DND-41 (cell line): ENCODE results near the gene RECK.

Experiments
- ATAC-seq: fragments of 200-7000 bp; cut with Tn5 transposase; 3 replicates; pipeline ENCODE4 v1.9.1; 2021; ENCODE audit warnings: low read depth; ENCODE audit not compliant: insufficient read depth
- DNase-seq: peaks from one replicate; pipeline ENCODE4 v3.0.0-alpha.2; 2020
- H2AFZ ChIP-seq: 2 replicates; pipeline ENCODE4 v1.6.0; 2012; ENCODE audit warnings: low read depth, low read length
- H3K27ac ChIP-seq: 2 replicates; pipeline ENCODE4 v1.5.1; 2012; ENCODE audit warnings: low read length, inconsistent platforms
- H3K27me3 ChIP-seq: fragments of 200-600 bp; sonication (generic); 2 replicates; pipeline ENCODE4 v1.6.0; 2012; ENCODE audit warnings: low read length, mild to moderate bottlenecking, inconsistent platforms; ENCODE audit not compliant: insufficient read depth, poor library complexity
- H3K36me3 ChIP-seq: 2 replicates; pipeline ENCODE4 v1.5.1; 2012; ENCODE audit warnings: low read length, inconsistent platforms; ENCODE audit not compliant: insufficient read depth
- H3K4me1 ChIP-seq: 2 replicates; pipeline ENCODE4 v1.5.1; 2012; ENCODE audit warnings: mild to moderate bottlenecking, low read length; ENCODE audit not compliant: insufficient read depth
- H3K4me2 ChIP-seq: 2 replicates; pipeline ENCODE4 v1.6.0; 2012; ENCODE audit warnings: mild to moderate bottlenecking, moderate library complexity, low read length, inconsistent platforms; ENCODE audit not compliant: insufficient read depth
- H3K4me3 ChIP-seq, 2 experiments: fragments of 200-600 bp in 1 of 2; shearing (Covaris generic) in 1 of 2; 2 replicates each; pipeline ENCODE4 v1.5.1; 2012 to 2016; ENCODE audit warnings: inconsistent platforms in 2 of 2, low read length in 2 of 2, mild to moderate bottlenecking in 2 of 2, low read depth in 1 of 2, moderate library complexity in 1 of 2
- H3K79me2 ChIP-seq: 2 replicates; pipeline ENCODE4 v1.6.0; 2012; ENCODE audit warnings: low read length, inconsistent platforms; ENCODE audit not compliant: insufficient read depth
- H3K9ac ChIP-seq: 2 replicates; pipeline ENCODE4 v1.6.0; 2012; ENCODE audit warnings: low read depth, mild to moderate bottlenecking, inconsistent platforms, low read length, moderate library complexity
- H3K9me3 ChIP-seq: 2 replicates; pipeline ENCODE4 v1.5.1; 2012; ENCODE audit warnings: low read length, moderate library complexity, mild to moderate bottlenecking, inconsistent platforms; ENCODE audit not compliant: insufficient read depth, severe bottlenecking
- H4K20me1 ChIP-seq: 2 replicates; pipeline ENCODE4 v1.6.0; 2012; ENCODE audit warnings: low read length; ENCODE audit not compliant: insufficient read depth
- EZH2 ChIP-seq: IDR thresholded peaks from 3 replicates; pipeline ENCODE4 v1.6.1; 2012; ENCODE audit warnings: borderline replicate concordance, low read depth, mild to moderate bottlenecking, moderate library complexity, low read length, inconsistent platforms; ENCODE audit not compliant: severe bottlenecking
- TF ChIP-seq, protein P1 (sequence below): IDR thresholded peaks from 2 replicates; pipeline ENCODE4 v1.5.1; 2012; ENCODE audit warnings: borderline replicate concordance, low read length, moderate library complexity, mild to moderate bottlenecking; ENCODE audit not compliant: poor library complexity, severe bottlenecking; ENCODE audit errors: extremely low read depth

Gene RECK

DNA sequence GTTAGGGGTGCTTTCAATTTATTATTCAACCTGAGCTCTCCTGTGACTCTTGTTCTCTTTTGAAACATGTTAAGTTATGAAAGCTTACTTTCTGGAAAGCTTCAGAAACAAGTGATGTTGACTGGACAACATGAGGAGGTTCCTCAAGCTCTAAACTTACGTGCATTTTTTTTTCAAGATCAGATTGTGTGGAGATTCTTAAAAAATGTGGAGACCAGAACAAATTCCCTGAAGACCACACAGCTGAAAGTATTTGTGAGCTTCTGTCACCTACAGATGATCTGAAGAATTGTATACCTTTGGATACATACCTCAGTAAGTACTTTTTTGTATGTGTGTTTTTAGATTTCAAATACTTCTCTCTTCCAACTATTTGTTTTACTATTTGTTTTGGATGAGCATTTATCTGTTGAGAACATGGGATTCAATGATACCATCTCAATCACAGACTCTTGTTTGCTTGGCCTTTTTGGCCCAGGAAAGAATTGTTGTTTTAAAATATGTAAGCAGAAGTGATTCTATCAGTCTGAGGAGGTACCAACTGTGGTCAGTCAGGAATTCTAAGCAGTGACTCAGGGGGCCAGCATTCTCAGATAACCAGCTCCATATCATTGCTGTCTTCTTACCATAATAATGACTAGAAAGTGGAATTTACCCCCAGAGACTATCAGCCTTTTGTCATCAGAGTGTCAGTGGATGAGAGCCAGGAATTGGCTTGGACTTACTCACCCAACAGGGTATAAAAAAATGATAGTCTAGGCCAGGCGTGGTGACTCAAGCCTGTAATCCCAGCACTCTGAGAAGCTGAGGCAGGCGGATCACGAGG lies 65.4 kb downstream of the RECK start:
- Histone ChIP-seq H4K20me1 (no peaks in the 10 kb centered on the region), H3K9ac (no peak overlapping the region), H3K27me3 (no peaks in the 10 kb centered on the region), H3K79me2 (no peaks in the 10 kb centered on the region), H3K4me2 (no peak overlapping the region), H3K27ac (no peak overlapping the region), H3K4me1 (no peaks in the 10 kb centered on the region), H2AFZ (no peak overlapping the region), H3K36me3 (no peaks in the 10 kb centered on the region), H3K4me3 (no peak overlapping the region), H3K9me3 (no peaks in the 10 kb centered on the region)
- ATAC-seq (no peak), DNase-seq (no peak)
- no peak for TF ChIP-seq EZH2
- TF ChIP-seq, protein P1, sequence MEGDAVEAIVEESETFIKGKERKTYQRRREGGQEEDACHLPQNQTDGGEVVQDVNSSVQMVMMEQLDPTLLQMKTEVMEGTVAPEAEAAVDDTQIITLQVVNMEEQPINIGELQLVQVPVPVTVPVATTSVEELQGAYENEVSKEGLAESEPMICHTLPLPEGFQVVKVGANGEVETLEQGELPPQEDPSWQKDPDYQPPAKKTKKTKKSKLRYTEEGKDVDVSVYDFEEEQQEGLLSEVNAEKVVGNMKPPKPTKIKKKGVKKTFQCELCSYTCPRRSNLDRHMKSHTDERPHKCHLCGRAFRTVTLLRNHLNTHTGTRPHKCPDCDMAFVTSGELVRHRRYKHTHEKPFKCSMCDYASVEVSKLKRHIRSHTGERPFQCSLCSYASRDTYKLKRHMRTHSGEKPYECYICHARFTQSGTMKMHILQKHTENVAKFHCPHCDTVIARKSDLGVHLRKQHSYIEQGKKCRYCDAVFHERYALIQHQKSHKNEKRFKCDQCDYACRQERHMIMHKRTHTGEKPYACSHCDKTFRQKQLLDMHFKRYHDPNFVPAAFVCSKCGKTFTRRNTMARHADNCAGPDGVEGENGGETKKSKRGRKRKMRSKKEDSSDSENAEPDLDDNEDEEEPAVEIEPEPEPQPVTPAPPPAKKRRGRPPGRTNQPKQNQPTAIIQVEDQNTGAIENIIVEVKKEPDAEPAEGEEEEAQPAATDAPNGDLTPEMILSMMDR, result no peak

DNA sequence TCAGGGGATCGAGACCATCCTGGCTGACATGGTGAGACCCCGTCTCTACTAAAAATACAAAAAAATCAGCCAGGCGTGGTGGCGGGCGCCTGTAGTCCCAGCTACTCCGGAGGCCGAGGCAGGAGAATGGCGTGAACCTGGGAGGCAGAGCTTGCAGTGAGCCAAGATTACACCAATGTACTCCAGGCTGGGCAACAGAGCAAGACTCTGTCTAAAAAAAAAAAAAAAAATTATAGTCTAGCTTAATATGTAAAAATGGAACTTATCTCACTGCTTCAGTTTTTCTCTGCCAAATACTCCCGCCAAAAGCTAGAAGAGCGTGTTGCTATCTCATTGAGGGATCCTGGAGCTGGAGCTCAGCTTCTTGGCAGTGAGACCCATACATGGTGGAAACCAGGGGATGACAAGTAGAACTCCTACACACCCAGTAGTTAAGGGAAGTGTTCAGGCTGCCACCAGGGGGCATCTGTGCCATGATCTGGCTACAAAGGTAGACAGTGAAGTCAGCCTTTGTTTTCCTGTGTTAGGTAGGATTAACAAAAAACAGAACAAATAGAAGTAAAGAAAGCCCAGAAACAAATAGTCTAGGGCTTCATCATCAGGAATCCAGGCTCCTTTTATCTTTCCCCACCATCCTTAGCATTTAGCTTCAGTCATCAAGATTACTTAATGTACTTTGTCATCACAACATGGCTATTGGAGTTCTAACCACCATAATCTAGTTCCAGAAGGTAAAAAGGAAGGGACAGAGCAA lies 66.2 kb downstream of the RECK start:
- no peak overlapping the region for H3K9ac ChIP-seq
- peak; percentile 84 for DNase-seq

DNA sequence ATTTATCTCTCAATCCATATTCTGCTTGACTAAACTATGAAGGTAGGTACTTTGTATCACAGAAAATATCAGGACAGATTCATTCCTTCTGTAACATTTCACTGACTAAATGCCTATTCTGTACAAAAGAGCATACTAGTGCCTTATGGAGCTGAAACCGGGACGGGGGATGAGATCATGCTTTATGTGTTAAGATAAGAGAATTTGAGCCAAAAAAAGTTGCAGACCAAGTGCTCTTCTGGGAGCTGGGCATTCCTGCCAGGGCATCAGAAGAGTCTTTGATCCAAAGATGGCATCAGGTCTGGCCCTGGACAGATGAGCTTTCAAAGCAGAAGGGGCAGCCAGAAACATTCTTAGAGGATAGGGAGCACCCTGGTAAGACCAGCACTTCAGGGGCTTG lies 72.4 kb downstream of the RECK start:
- no peak overlapping the region for H3K27ac ChIP-seq
- H4K20me1 ChIP-seq, result no peaks in the 10 kb centered on the region
- H3K4me1 ChIP-seq, result no peaks in the 10 kb centered on the region
- no peak overlapping the region for H3K9ac ChIP-seq
- H3K4me3 ChIP-seq, result no peak overlapping the region
- no peaks in the 10 kb centered on the region for H3K9me3 ChIP-seq
- TF ChIP-seq EZH2, result no peak
- no peak overlapping the region for H2AFZ ChIP-seq
- no peaks in the 10 kb centered on the region for H3K27me3 ChIP-seq
- no peak overlapping the region for H3K4me2 ChIP-seq
- peaks cover 2% of the 10 kb centered on the region for H3K36me3 ChIP-seq
- H3K79me2 ChIP-seq, result no peaks in the 10 kb centered on the region
- no peak for DNase-seq
- no peak for ATAC-seq

More for the DNA sequence above, 66.2 kb downstream of the RECK start:
- Histone ChIP-seq H3K9me3 (no peaks in the 10 kb centered on the region), H3K4me2 (no peak overlapping the region), H3K27ac (no peak overlapping the region), H2AFZ (peak overlapping the region; percentile 67), H3K4me3 (no peak overlapping the region), H4K20me1 (no peaks in the 10 kb centered on the region), H3K4me1 (no peaks in the 10 kb centered on the region), H3K27me3 (no peaks in the 10 kb centered on the region), H3K36me3 (no peaks in the 10 kb centered on the region), H3K79me2 (no peaks in the 10 kb centered on the region)
- TF ChIP-seq, protein P1, result peak; percentile 89
- no peak for TF ChIP-seq EZH2
- peak; percentile 100 for ATAC-seq

GRCh38 chr9:36110434-36110833 lies 73.7 kb downstream of the RECK start:
- no peaks in the 10 kb centered on the region for H3K27me3 ChIP-seq
- H3K9me3 ChIP-seq, result no peaks in the 10 kb centered on the region
- no peak overlapping the region for H2AFZ ChIP-seq
- no peak overlapping the region for H3K9ac ChIP-seq
- peaks cover 2% of the 10 kb centered on the region for H3K36me3 ChIP-seq
- H3K4me1 ChIP-seq, result no peaks in the 10 kb centered on the region
- H3K4me3 ChIP-seq, result no peak overlapping the region
- DNase-seq (no peak), ATAC-seq (no peak)
- H3K27ac ChIP-seq, result no peak overlapping the region
- no peaks in the 10 kb centered on the region for H3K79me2 ChIP-seq
- TF ChIP-seq EZH2, result no peak
- TF ChIP-seq, protein P1, result no peak
- H3K4me2 ChIP-seq, result no peak overlapping the region
- H4K20me1 ChIP-seq, result no peaks in the 10 kb centered on the region
